Left colon (tissue), 2 donors: ENCODE measurements around the gene TGM1. TPM values are rescaled to one million over a fixed set of nuclear protein-coding genes. Genes with fewer than 3 reads are reported as not detected.

ENCODE experiments used
- ATAC-seq: fragments of 200-7000 bp; cut with Tn5 transposase; one replicate; pipeline ENCODE4 v1.9.1; 2020; ENCODE audit warnings: mild to moderate bottlenecking, moderate library complexity
- DNase-seq, 2 donors: peaks; one replicate each; pipeline ENCODE4 v3.0.0-alpha.2; 2020
- intact Hi-C, 2 donors: fragments of 100-400 bp; cut with DNase I in 1 of 2; cut with micrococcal nuclease in 1 of 2; formaldehyde crosslinking; loops; one replicate each; pipeline versions ENCODE4 v1.11.2 to v1.14.0; 2022; cut with DNase I, micrococcal nuclease
- long read RNA-seq: library from polyadenylated mRNA; unstranded; transcript quantifications from one replicate; pipeline ENCODE4 v2.0.0, GENCODE V29; 2021
- total RNA-seq, 2 donors: library from RNA; stranded (reverse); fragmentation: NEBNext Ultra II Directional; extraction: Animal tissue kit (Norgen Biotek cat#: 25700); gene quantifications; one replicate each; pipeline ENCODE4 v1.2.1, GENCODE V29; 2021
- donor health status: DM: no; HTN: no; CAD: no.
- donor health status: DM: yes; HTN: yes; CAD: no.

TGM1 gene
- 1 to 10 TPM; 2.3 to 2.9 TPM for total RNA-seq
- long read RNA-seq, partial matches to known transcripts, result 1 of 1 reads
- long read RNA-seq, other reads (novel, unspliced or antisense), result 0 of 1 reads

GRCh38 chr14:24262821-24263733 is at the start of gene TGM1:
TGM1 (minus strand) TSS chr14:24263177; CDS start chr14:24262352, 825 bp downstream.
- ATAC-seq, result no peak
- intact Hi-C loops, result no loop called here
- no peak for DNase-seq

- ATAC-seq (no peak), DNase-seq (no peak)
- intact Hi-C loops, result no loop called here
These were observed 49.0 kb upstream of the TGM1 start for GRCh38 chr14:24311837-24312615.

- ATAC-seq (peak; percentile 70), DNase-seq (peak; percentile 74 to 83)
- intact Hi-C loops, result no loop called here
These were observed 47.9 kb upstream of the TGM1 start, which contains the start of gene LTB4R for GRCh38 chr14:24310646-24311604. LTB4R (plus strand) TSS chr14:24311502; CDS start chr14:24315652, 4,150 bp downstream.

GRCh38 chr14:24310265-24310645 is 47.3 kb upstream of the TGM1 start:
- DNase-seq (peak; percentile 57 to 70), ATAC-seq (peak; percentile 40)
- intact Hi-C loops, result no loop called here

GRCh38 chr14:24309538-24310264 is 46.7 kb upstream of the TGM1 start, which contains the start of gene LTB4R2:
LTB4R2 (plus strand) TSS chr14:24310140; CDS start chr14:24310665, 525 bp downstream.
- intact Hi-C loops, result no loop called here
- no peak for DNase-seq
- no peak for ATAC-seq

- intact Hi-C loops, result no loop called here
- DNase-seq (no peak), ATAC-seq (no peak)
These were observed 45.6 kb upstream of the TGM1 start for GRCh38 chr14:24308342-24309124.

GRCh38 chr14:24307575-24308341 is 44.8 kb upstream of the TGM1 start, which contains the start of gene CIDEB:
CIDEB (minus strand) TSS chr14:24307977; CDS start chr14:24307858, 119 bp downstream.
- DNase-seq, result peak; percentile 77 to 82
- peak; percentile 65 for ATAC-seq
- intact Hi-C loops, result no loop called here

GRCh38 chr14:24307156-24307574 is 44.2 kb upstream of the TGM1 start:
- intact Hi-C loops, result no loop called here
- DNase-seq (no peak), ATAC-seq (no peak)

GRCh38 chr14:24304019-24304387 is 41.0 kb upstream of the TGM1 start:
- intact Hi-C loops, result no loop called here
- no peak for ATAC-seq
- DNase-seq, result no peak

GRCh38 chr14:24300326-24300980 is 37.5 kb upstream of the TGM1 start:
- ATAC-seq (peak; percentile 6), DNase-seq (no peak)
- intact Hi-C loops, result no loop called here

- intact Hi-C loops, result loop anchor here in 1 of 2 donors (5.0 kb wide), 1 partner anchor 57 kb away; the partner anchor contains the start of gene TINF2
- DNase-seq (peak; percentile 90 to 97), ATAC-seq (peak; percentile 89)
These were observed 36.5 kb upstream of the TGM1 start, which contains the start of the genes DHRS1 and NOP9 for GRCh38 chr14:24299255-24300191. DHRS1 (minus strand) TSS chr14:24299780; CDS start chr14:24299106, 674 bp downstream. NOP9 (plus strand) TSS chr14:24299850; CDS start chr14:24299955, 105 bp downstream.

- DNase-seq (peak in 1 of 2 donors; percentile 27), ATAC-seq (peak; percentile 32)
- intact Hi-C loops, result loop anchor here in 1 of 2 donors (5.0 kb wide), 1 partner anchor 57 kb away; the partner anchor contains the start of gene TINF2
These were observed 35.9 kb upstream of the TGM1 start for GRCh38 chr14:24298892-24299254.

GRCh38 chr14:24297190-24297964 is 34.4 kb upstream of the TGM1 start:
- ATAC-seq, result peak; percentile 24
- no peak for DNase-seq
- intact Hi-C loops, result loop anchor here in 1 of 2 donors (5.0 kb wide), 1 partner anchor 55 kb away; the partner anchor contains the start of gene TINF2
